Psoas muscle (tissue), 8 donors: ENCODE results near the gene TEX2. TPM values are rescaled to one million over a fixed set of nuclear protein-coding genes. Genes with fewer than 3 reads are reported as not detected.

Source experiments
- ATAC-seq, 4 donors: fragments of 200-7000 bp; cut with Tn5 transposase; one replicate each; pipeline ENCODE4 v1.9.1; 2020; ENCODE audit warnings: moderate library complexity in 3 of 4, mild to moderate bottlenecking in 2 of 4
- DNase-seq, 2 donors: peaks; one replicate each; pipeline ENCODE4 v3.0.0-alpha.2; 2020
- H3K27ac ChIP-seq: fragments of 200-600 bp; one replicate; pipeline ENCODE4 v1.8.0; 2022
- H3K27me3 ChIP-seq, 3 donors: fragments of 200-600 bp in 1 of 3; one replicate each; pipeline versions ENCODE4 v1.6.1 to v1.8.0; 2013 to 2022; ENCODE audit warnings: low read length in 2 of 3, mild to moderate bottlenecking in 2 of 3, moderate library complexity in 1 of 3; ENCODE audit not compliant: insufficient read depth in 3 of 3
- H3K36me3 ChIP-seq, 2 donors: fragments of 200-600 bp in 1 of 2; one replicate each; pipeline versions ENCODE4 v1.6.1 to v1.8.0; 2013 to 2022; ENCODE audit warnings: low read depth in 1 of 2, mild to moderate bottlenecking in 1 of 2, moderate library complexity in 1 of 2; ENCODE audit not compliant: insufficient read depth in 1 of 2
- H3K4me1 ChIP-seq: fragments of 200-600 bp; one replicate; pipeline ENCODE4 v1.8.0; 2022
- H3K4me3 ChIP-seq: fragments of 200-600 bp; one replicate; pipeline ENCODE4 v1.8.0; 2022; ENCODE audit warnings: mild to moderate bottlenecking
- H3K9me3 ChIP-seq: fragments of 200-600 bp; one replicate; pipeline ENCODE4 v1.8.0; 2022
- WGBS, 3 donors: extraction: QIAGEN DNeasy Blood & Tissue Kit; methylation state at CpG; one replicate each; pipeline versions ENCODE4 v1.1.6 to v1.1.7; 2013; 5-methylcytosine and 5-hydroxymethylcytosine counted together
- intact Hi-C, 2 donors: fragments of 100-400 bp; cut with DNase I; formaldehyde crosslinking; loops; one replicate each; pipeline versions ENCODE4 v1.11.0 to v1.14.2; 2022
- polyA plus RNA-seq, 3 donors: library from polyadenylated mRNA; stranded (reverse); fragments of 200-250 nt; gene quantifications; one replicate each; pipeline ENCODE4 v1.2.3, GENCODE V29; 2013
- total RNA-seq, 4 donors: library from RNA; stranded (reverse); fragmentation: NEBNext Ultra II Directional in 2 of 4; extraction: Animal tissue kit (Norgen Biotek cat#: 25700) in 2 of 4; gene quantifications; one replicate each; pipeline versions ENCODE4 v1.2.1 to v1.2.4, GENCODE V29; 2021 to 2023
- TF ChIP-seq, protein P1 (sequence below): fragments of 200-600 bp; IDR thresholded peaks from one replicate; pipeline ENCODE4 v1.8.0; 2022; ENCODE audit warnings: antibody characterized with exemption
- donor health status: healthy with polysubstance abuse.
- donor health status: DM: no; HTN: no; CAD: no; lungs with moderate emphysema.
- donor health status: Bipolar disorder and iron deficiency.
- donor health status: healthy.
- donor health status: DM: yes; HTN: yes; CAD: no.
- donor health status: DM: no; HTN: no; CAD: no.
- donor health status: DM: no; HTN: no; CAD: no.
- donor health status: DM: yes; HTN: yes; CAD: no.

The TEX2 gene
- total and polyA plus RNA-seq, 7 donors: 29.4 to 72.7 (median 52.8) TPM

DNA sequence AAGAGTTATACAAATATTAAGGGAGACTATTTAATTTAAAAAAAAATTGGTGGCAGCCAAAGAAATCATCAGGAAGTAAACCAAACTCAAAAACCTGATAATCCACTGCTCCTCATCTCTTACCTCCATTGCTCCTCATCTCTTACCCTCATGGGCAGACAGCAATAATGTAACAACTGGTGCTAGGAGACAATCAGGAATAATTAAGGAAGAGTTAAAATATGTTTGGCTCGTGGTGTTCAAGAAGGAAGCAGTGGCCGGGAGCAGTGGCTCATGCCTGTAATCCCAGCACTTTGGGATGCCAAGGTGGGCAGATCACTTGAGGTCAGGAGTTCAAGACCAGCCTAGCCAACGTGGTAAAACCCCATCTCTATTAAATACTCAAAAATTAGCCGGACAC, 151.2 kb downstream of the TEX2 start:
- Histone ChIP-seq H3K4me1 (peaks cover 12% of the 10 kb centered on the region), H3K27ac (no peak overlapping the region), H3K9me3 (no peaks in the 10 kb centered on the region), H3K27me3 (no peaks in the 10 kb centered on the region), H3K4me3 (no peak overlapping the region), H3K36me3 (no peaks in the 10 kb centered on the region)
- TF ChIP-seq, protein P1, sequence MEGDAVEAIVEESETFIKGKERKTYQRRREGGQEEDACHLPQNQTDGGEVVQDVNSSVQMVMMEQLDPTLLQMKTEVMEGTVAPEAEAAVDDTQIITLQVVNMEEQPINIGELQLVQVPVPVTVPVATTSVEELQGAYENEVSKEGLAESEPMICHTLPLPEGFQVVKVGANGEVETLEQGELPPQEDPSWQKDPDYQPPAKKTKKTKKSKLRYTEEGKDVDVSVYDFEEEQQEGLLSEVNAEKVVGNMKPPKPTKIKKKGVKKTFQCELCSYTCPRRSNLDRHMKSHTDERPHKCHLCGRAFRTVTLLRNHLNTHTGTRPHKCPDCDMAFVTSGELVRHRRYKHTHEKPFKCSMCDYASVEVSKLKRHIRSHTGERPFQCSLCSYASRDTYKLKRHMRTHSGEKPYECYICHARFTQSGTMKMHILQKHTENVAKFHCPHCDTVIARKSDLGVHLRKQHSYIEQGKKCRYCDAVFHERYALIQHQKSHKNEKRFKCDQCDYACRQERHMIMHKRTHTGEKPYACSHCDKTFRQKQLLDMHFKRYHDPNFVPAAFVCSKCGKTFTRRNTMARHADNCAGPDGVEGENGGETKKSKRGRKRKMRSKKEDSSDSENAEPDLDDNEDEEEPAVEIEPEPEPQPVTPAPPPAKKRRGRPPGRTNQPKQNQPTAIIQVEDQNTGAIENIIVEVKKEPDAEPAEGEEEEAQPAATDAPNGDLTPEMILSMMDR: no peak
- intact Hi-C loops: no loop called here
- DNase-seq (no peak), ATAC-seq (no peak)
- WGBS, 3 donors: 58 to 78% (median 60%) methylated on average over 4 of the region's 4 CpGs

DNA sequence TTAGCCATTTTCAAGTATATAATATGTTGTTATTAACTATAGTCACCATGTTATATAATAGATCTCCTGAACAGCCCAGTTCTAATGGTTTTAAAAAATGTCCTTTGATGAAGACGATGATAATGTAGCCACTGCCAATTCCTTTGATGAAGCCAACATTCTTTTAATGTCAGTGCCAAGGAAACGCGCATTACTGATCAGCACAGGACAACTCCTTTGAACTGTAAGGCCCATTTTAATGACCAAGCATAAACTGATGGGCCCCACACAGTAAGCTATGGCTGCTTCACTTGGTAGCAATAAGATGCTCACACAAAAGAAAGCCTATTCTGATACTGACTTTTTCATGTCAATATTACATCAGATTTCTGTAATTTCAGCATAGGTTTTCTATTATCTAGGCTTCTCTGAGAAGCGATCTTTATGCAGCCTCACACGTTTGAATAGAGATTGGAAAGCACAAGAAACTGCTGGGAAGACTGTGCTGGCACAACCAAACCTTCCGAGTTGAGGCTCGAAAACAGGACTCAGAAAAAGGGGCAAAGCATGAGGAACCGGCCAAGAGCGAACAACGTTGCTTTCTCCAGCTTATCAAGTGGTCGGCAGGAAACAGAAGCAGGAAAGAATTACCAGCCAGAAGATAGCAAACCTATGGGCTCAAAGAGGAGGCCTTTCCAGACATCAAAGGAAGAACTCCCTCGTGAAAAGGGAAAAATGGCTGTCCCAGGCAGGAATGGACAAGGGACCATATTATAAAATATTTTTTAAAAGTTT, 152.5 kb downstream of the TEX2 start:
- ATAC-seq: no peak
- no peak for DNase-seq
- no peaks in the 10 kb centered on the region for H3K9me3 ChIP-seq
- TF ChIP-seq, protein P1: no peak
- peaks cover 15% of the 10 kb centered on the region for H3K4me1 ChIP-seq
- no peak overlapping the region for H3K4me3 ChIP-seq
- WGBS, 3 donors: 75 to 83% (median 76%) methylated on average over 12 of the region's 12 CpGs
- intact Hi-C loops: no loop called here
- H3K36me3 ChIP-seq: no peaks in the 10 kb centered on the region
- H3K27ac ChIP-seq: no peak overlapping the region
- H3K27me3 ChIP-seq: no peaks in the 10 kb centered on the region

DNA sequence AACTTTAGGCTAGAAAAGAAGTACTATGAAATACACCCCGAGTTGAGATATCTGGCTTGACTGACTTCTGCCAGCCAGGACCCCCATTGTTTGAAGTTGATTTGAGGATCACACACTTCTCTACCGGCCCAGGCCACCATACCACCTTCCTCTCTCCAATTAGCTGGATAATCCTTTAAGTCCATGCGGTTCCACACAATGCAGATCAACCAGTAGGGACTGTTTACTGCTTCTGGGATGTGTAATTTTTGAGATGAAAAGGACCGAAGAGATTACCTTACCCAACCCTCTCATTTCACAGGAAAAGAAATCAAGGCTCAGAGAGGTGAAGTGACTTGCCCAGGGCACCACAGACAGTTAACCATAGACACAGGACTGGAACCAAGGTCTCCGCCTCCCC, 153.7 kb downstream of the TEX2 start:
- TF ChIP-seq, protein P1: no peak
- ATAC-seq (no peak), DNase-seq (no peak)
- Histone ChIP-seq H3K9me3 (no peaks in the 10 kb centered on the region), H3K36me3 (no peaks in the 10 kb centered on the region), H3K27me3 (no peaks in the 10 kb centered on the region), H3K27ac (no peak overlapping the region), H3K4me1 (peaks cover 5% of the 10 kb centered on the region), H3K4me3 (no peak overlapping the region)
- intact Hi-C loops: no loop called here
- WGBS, 3 donors: 94 to 96% (median 95%) methylated on average over 5 of the region's 5 CpGs

DNA sequence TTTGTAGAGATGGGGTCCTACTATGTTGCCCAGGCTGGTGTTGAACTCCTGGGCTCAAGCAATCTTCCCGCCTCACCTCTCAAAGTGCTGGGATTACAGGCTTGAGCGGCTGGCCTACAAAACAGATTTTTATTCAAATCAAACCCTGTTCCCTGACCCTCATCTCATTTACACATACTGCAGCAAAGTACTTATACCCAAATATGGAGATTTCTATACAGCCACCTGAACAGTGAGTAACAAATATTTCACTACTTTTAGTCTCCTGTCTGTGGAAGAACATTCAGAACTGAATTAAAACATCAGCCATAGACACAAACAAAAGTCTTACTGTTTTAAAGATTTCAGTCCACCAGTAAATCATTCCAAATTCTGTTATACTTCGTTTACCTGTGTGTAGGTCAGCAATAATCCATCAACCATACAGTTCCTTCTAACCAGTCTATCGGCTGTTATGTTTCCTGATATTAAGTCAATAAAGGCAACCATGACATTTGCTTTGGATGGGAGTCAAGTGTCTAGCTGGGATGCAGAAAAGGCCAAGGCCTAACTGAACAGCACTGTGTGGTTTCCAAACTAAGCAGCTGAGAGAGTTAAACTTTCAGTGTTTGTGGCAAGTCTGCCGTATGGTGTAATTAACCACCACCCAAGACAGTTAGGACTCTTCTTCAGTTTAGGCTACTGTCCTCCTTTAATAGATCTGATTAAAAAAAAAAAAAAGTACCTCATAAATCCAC, 155.4 kb downstream of the TEX2 start:
- no peak overlapping the region for H3K27ac ChIP-seq
- H3K27me3 ChIP-seq: no peaks in the 10 kb centered on the region
- DNase-seq (no peak), ATAC-seq (no peak)
- H3K4me3 ChIP-seq: no peak overlapping the region
- 58 to 79% (median 63%) methylated on average over 5 of the region's 5 CpGs for WGBS, 3 donors
- no peaks in the 10 kb centered on the region for H3K36me3 ChIP-seq
- TF ChIP-seq, protein P1: no peak
- peaks cover 5% of the 10 kb centered on the region for H3K4me1 ChIP-seq
- intact Hi-C loops: no loop called here
- H3K9me3 ChIP-seq: no peaks in the 10 kb centered on the region
